ENCODE measurements around the gene ENGASE. TPM values are rescaled to one million over a fixed set of nuclear protein-coding genes. Genes with fewer than 3 reads are reported as not detected.

The ENGASE gene
- total and polyA plus RNA-seq, 7 donors = 7.5 to 80.8 (median 26.7) TPM

GRCh38 chr17:79093270-79093669, 18.6 kb downstream of the ENGASE start:
- Histone ChIP-seq H3K27ac (no peak overlapping the region), H3K4me3 (no peak overlapping the region), H3K27me3 (ENCODE audit: insufficient read depth in 3 of 3, low read length in 2 of 3) (peaks cover 0 to 72% (median 21%) of the 10 kb centered on the region in 3 donors), H3K9me3 (no peaks in the 10 kb centered on the region), H3K36me3 (ENCODE audit: insufficient read depth in 1 of 2, low read depth in 1 of 2) (no peaks in the 10 kb centered on the region), H3K4me1 (peaks cover 5% of the 10 kb centered on the region)
- intact Hi-C loops (cut with DNase I) = no loop called here
- DNase-seq (no peak), ATAC-seq (no peak)
- no peak for TF ChIP-seq CTCF (IDR thresholded peaks at IDR 0.05)
- 37 to 61% (median 44%) methylated on average over 8 of the region's 8 CpGs for WGBS, 3 donors

GRCh38 chr17:79094261-79094660, 19.6 kb downstream of the ENGASE start:
- H3K4me1 ChIP-seq = peaks cover 5% of the 10 kb centered on the region
- H3K27ac ChIP-seq = no peak overlapping the region
- DNase-seq = no peak
- no peaks in the 10 kb centered on the region for H3K9me3 ChIP-seq
- ATAC-seq = no peak
- 68 to 75% (median 69%) methylated on average over 11 to 17 of the region's 17 CpGs for WGBS, 3 donors
- intact Hi-C loops (cut with DNase I) = no loop called here
- TF ChIP-seq CTCF (IDR thresholded peaks at IDR 0.05) = no peak
- H3K36me3 ChIP-seq (ENCODE audit: insufficient read depth in 1 of 2, low read depth in 1 of 2) = no peaks in the 10 kb centered on the region
- no peak overlapping the region for H3K4me3 ChIP-seq
- peaks cover 0 to 82% (median 24%) of the 10 kb centered on the region in 3 donors for H3K27me3 ChIP-seq (ENCODE audit: insufficient read depth in 3 of 3, low read length in 2 of 3)

GRCh38 chr17:79095345-79096055, 20.9 kb downstream of the ENGASE start:
- 82 to 87% (median 85%) methylated on average over 13 to 15 of the region's 15 CpGs for WGBS, 3 donors

GRCh38 chr17:79096477-79096876, 21.9 kb downstream of the ENGASE start:
- H3K4me3 ChIP-seq = no peak overlapping the region
- intact Hi-C loops (cut with DNase I) = no loop called here
- no peaks in the 10 kb centered on the region for H3K9me3 ChIP-seq
- H3K36me3 ChIP-seq (ENCODE audit: insufficient read depth in 1 of 2, low read depth in 1 of 2) = no peaks in the 10 kb centered on the region
- no peak overlapping the region for H3K27ac ChIP-seq
- DNase-seq = no peak
- H3K27me3 ChIP-seq (ENCODE audit: insufficient read depth in 3 of 3, low read length in 2 of 3) = peaks cover 0 to 95% (median 26%) of the 10 kb centered on the region in 3 donors
- no peak for ATAC-seq
- WGBS, 3 donors = 35 to 37% (median 36%) methylated on average over 16 of the region's 16 CpGs
- no peaks in the 10 kb centered on the region for H3K4me1 ChIP-seq
- TF ChIP-seq CTCF (IDR thresholded peaks at IDR 0.05) = no peak

More at GRCh38 chr17:79095345-79096055, 20.9 kb downstream of the ENGASE start:
- ATAC-seq = no peak
- DNase-seq = no peak
- Histone ChIP-seq H3K27me3 (ENCODE audit: insufficient read depth in 3 of 3, low read length in 2 of 3) (peaks cover 0 to 91% (median 24%) of the 10 kb centered on the region in 3 donors), H3K4me1 (no peaks in the 10 kb centered on the region), H3K27ac (no peak overlapping the region), H3K4me3 (no peak overlapping the region), H3K36me3 (ENCODE audit: insufficient read depth in 1 of 2, low read depth in 1 of 2) (no peaks in the 10 kb centered on the region), H3K9me3 (no peaks in the 10 kb centered on the region)
- intact Hi-C loops (cut with DNase I) = no loop called here
- TF ChIP-seq CTCF (IDR thresholded peaks at IDR 0.05) = no peak

All from psoas muscle (tissue), 8 donors.